NB4 (cell line): Measurements from ENCODE around the gene IL1F10.
"Not testable (repeated sequence)": the region's sequence is repeated elsewhere in the genome, so short reads cannot be mapped to it uniquely, and the experiment has no call there.

Experiments used
- DNase-seq: peaks from one replicate; pipeline ENCODE4 v3.0.0; 2010; ENCODE audit warnings: low read depth
- H3K4me3 ChIP-seq: one replicate; pipeline ENCODE4 v1.5.1; 2011; ENCODE audit warnings: mild to moderate bottlenecking, low read depth, low read length, moderate library complexity
- MYC ChIP-seq: IDR thresholded peaks from 2 replicates; pipeline ENCODE4 v1.6.1; 2011; ENCODE audit warnings: low read depth, low read length
- POLR2A ChIP-seq: IDR thresholded peaks from 2 replicates; pipeline ENCODE4 v1.6.1; 2011; ENCODE audit warnings: mild to moderate bottlenecking; ENCODE audit not compliant: insufficient read length; ENCODE audit errors: extremely low read depth
- TF ChIP-seq, protein P1 (sequence below): IDR thresholded peaks from one replicate; pipeline ENCODE4 v1.5.1; 2012; ENCODE audit warnings: low read depth, low read length
- TF ChIP-seq, protein P2 (sequence below): IDR thresholded peaks from 2 replicates; pipeline ENCODE4 v1.6.1; 2011; ENCODE audit warnings: low read depth, low read length

The IL1F10 gene

DNA sequence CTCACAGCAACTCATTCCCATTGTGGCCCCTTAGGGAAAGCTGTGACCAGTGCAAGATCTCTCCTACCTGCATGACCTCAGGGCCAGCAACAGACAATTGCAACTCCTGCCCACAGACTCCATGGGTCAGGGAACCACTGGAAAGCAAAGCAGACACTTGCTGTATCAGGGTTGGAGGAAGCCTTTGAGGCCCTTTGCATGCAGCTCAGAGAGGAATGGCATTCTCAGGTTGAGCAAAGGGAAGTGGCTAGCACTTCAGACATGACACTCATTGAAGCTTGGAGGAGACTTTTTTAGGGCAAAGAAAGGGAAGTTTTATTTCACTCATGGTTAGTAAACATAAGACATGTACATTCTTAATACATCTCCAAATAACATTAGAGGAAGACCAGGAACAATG, 22.1 kb downstream of the IL1F10 start:
- peak; percentile 49 for DNase-seq
- H3K4me3 ChIP-seq: no peak overlapping the region
- TF ChIP-seq, protein P1, sequence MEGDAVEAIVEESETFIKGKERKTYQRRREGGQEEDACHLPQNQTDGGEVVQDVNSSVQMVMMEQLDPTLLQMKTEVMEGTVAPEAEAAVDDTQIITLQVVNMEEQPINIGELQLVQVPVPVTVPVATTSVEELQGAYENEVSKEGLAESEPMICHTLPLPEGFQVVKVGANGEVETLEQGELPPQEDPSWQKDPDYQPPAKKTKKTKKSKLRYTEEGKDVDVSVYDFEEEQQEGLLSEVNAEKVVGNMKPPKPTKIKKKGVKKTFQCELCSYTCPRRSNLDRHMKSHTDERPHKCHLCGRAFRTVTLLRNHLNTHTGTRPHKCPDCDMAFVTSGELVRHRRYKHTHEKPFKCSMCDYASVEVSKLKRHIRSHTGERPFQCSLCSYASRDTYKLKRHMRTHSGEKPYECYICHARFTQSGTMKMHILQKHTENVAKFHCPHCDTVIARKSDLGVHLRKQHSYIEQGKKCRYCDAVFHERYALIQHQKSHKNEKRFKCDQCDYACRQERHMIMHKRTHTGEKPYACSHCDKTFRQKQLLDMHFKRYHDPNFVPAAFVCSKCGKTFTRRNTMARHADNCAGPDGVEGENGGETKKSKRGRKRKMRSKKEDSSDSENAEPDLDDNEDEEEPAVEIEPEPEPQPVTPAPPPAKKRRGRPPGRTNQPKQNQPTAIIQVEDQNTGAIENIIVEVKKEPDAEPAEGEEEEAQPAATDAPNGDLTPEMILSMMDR: no peak
- TF ChIP-seq POLR2A (no peak), MYC (no peak)
- TF ChIP-seq, protein P2, sequence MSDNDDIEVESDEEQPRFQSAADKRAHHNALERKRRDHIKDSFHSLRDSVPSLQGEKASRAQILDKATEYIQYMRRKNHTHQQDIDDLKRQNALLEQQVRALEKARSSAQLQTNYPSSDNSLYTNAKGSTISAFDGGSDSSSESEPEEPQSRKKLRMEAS: no peak

DNA sequence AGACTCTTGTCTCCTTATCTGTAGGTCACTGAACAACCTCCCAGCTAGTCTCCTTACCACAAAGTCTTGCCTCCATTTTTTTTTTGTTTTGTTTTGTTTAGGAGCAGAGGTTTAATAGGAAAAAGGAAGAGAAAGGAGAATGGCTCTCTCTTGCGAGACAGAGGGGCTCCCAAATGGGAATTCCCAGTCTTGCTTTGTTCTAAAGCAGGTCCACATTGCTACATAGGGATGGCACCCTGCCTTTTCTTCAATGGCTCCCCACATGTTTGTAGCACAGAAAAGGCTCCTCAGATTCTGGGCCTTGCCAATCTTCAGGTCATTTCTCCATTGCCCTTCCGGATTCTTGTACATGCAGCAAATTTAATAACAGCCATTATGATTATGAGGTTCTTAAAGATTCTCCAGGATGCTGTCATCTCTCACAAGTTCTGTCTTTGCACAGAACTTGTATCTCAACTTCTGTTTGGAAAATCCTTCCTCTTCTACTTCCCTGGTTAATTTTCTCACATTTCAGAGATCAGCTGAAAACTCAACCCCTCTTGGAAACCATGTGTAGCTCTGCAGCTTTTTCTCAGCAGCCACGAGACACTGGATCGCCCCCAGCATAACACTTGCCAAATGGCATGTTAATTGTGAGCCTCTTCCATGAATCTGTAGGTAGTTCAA, 23.6 kb downstream of the IL1F10 start:
- TF ChIP-seq POLR2A (no peak), MYC (no peak)
- TF ChIP-seq, protein P1: no peak
- no peak overlapping the region for H3K4me3 ChIP-seq
- DNase-seq: no peak

DNA sequence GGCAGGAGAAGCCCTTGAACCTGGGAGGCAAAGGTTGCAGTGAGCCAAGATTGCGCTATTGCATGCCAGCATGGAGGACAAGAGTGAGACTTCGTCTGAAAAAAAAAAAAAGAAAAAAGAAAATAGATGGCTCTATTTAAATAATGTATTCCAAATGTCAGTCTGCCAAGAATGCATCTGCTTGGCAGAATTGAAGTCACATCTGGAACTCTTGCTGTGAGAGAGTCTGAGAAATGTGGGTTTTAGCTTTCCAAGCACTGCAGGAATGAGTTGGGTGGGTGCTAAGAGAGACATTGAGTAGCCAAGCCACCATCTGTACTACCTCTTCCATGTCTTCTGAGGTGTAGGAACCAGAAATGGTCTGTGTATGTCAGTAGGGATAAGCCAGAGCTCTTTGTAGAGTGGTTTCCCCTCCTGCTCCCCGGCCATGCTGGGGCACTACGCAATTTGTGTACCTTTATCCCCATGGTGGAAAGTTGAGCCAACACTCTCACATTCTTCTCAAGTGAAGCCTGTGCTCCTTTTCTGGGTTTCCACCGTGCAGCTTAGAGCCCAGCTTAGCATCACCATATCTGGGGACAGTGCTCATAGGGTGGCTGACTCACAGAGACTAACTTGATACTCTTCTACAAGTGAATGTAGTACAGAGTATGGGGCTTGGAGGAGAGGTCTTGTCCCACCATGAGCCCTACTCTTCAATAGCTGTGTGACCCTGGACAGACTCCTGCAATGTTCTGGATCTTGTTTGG, 25.3 kb downstream of the IL1F10 start:
- no peak for DNase-seq
- H3K4me3 ChIP-seq: no peak overlapping the region
- TF ChIP-seq, protein P2: no peak
- no peak for TF ChIP-seq POLR2A
- no peak for TF ChIP-seq MYC
- TF ChIP-seq, protein P1: no peak

DNA sequence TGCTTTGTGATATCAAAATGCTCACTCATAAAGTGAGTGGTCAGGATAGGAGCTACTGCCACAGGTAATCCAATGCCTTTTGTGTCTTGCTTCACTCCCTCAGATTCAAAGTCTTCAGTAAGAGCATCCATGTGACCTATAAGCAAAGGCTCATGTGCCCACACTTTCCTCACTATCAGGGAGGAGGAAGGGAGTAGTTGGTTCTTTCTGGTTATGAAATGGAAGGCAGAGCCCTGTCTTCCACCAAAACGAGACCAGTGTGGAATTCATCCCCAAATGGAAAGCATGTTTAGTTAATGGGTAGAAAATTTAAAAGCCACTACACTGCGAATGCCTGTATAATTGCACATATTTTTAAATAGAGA, 25.8 kb downstream of the IL1F10 start:
- TF ChIP-seq, protein P2: no peak
- TF ChIP-seq POLR2A (no peak), MYC (no peak)
- TF ChIP-seq, protein P1: no peak
- no peak for DNase-seq
- no peak overlapping the region for H3K4me3 ChIP-seq

DNA sequence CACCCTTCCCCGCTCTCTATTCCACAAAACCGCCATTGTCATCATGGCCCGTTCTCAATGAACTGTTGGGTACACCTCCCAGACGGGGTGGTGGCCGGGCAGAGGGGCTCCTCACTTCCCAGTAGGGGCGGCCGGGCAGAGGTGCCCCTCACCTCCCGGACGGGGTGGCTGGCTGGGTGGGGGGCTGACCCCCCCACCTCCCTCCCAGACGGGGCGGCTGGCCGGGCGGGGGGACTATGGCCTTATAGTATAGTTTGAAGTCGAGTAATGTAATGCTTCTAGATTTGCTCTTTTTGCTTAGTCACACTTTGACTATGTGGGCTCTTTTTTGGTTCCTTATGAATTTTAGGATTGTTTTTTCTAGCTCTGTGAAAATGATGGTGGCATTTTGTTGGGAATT, 28.5 kb downstream of the IL1F10 start:
- DNase-seq: not testable (repeated sequence)

DNA sequence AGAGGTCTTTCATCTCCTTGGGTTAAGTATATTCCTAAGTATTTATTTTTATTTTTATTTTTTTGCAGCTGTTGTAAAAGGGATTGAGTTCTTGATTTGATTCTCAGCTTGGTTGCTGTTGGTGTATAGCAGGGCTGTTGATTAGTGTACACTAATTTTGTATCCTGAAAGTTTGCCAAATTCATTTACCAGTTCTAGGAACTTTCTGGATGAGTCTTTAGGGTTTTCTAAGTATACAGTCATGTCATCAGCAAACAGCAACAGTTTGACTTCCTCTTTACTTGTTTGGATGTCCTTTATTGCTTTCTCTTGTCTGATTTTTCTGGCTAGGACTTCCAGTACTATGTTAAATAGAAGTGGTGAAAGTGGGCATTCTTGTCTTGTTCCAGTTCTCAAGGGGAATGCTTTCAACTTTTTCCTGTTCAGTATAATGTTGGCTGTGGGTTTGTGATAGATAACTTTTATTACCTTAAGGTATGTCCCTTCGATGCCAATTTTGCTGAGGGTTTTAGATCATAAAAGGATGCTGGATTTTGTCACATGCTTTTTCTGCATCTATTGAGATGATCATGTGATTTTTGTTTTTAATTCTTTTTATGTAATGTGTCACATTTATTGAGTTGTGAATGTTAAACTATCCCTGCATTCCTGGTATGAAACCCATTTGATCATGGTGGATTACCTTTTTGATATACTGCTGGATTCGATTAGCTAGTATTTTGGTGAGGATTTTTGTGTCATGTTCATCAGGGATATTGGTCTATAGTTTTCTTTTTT, 29.3 kb downstream of the IL1F10 start:
- DNase-seq: not testable (repeated sequence)

More for the DNA sequence above, 28.5 kb downstream of the IL1F10 start:
- not testable (repeated sequence) for H3K4me3 ChIP-seq

DNA sequence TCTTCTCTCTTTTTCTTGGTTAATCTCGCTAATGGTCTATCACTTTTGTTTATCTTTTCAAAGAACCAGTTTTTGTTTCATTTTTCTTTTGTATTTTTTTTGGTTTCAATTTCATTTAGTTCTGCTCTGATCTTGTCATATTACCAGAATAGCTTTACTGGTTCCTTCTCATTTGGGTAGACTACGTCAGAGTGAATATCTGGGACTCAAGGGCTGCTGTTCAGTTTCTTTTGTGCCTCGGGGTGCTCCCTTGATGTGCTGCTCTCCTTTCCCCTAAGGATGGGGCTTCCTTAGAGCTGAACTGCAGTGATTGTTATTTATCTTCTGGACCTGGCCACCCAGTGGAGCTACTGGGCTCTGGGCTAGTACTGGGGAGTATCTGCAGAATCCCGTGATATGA, 30.3 kb downstream of the IL1F10 start:
- no peak overlapping the region for H3K4me3 ChIP-seq
- DNase-seq: no peak
- TF ChIP-seq POLR2A (no peak), MYC (no peak)
- TF ChIP-seq, protein P2: no peak
- TF ChIP-seq, protein P1: no peak

More for the DNA sequence above, 29.3 kb downstream of the IL1F10 start:
- not testable (repeated sequence) for H3K4me3 ChIP-seq
